GM19467 (cell line): ENCODE results near the gene VEGFA.

Experiments used
- ATAC-seq: cut with Tn5 transposase; IDR thresholded peaks from one replicate; pipeline ENCODE4 v1.9.1; 2021; ENCODE audit warnings: mild to moderate bottlenecking, moderate library complexity; ENCODE audit not compliant: unreplicated experiment

VEGFA gene

GRCh38 chr6:43758617-43759050, 11.4 kb upstream of the VEGFA start:
- ATAC-seq: no peak

GRCh38 chr6:43759136-43759906, 10.7 kb upstream of the VEGFA start:
- ATAC-seq: no peak

GRCh38 chr6:43759907-43760206, 10.2 kb upstream of the VEGFA start:
- ATAC-seq: no peak

- no peak for ATAC-seq
These were observed 9.5 kb upstream of the VEGFA start for GRCh38 chr6:43760210-43761168.

GRCh38 chr6:43761666-43762409, 8.2 kb upstream of the VEGFA start:
- ATAC-seq: no peak

GRCh38 chr6:43762410-43762768, 7.6 kb upstream of the VEGFA start:
- ATAC-seq: no peak

GRCh38 chr6:43762966-43763695, 6.9 kb upstream of the VEGFA start:
- ATAC-seq: no peak

- no peak for ATAC-seq
These were observed 6.0 kb upstream of the VEGFA start for GRCh38 chr6:43763812-43764522.

- no peak for ATAC-seq
These were observed 5.2 kb upstream of the VEGFA start for GRCh38 chr6:43764772-43765171.

GRCh38 chr6:43765776-43766499, 4.1 kb upstream of the VEGFA start:
- no peak for ATAC-seq

GRCh38 chr6:43766500-43766853, 3.5 kb upstream of the VEGFA start:
- ATAC-seq: no peak

- ATAC-seq: no peak
These were observed 3.0 kb upstream of the VEGFA start for GRCh38 chr6:43766964-43767461.

GRCh38 chr6:43767553-43768505, 2.2 kb upstream of the VEGFA start:
- no peak for ATAC-seq

- ATAC-seq: no peak
These were observed 1.5 kb upstream of the VEGFA start for GRCh38 chr6:43768506-43768860.

GRCh38 chr6:43768983-43769525, 957 bp upstream of the VEGFA start:
- ATAC-seq: no peak

GRCh38 chr6:43770372-43771209, 580 bp downstream of the VEGFA start:
- no peak for ATAC-seq

GRCh38 chr6:43771210-43771857, 1.3 kb downstream of the VEGFA start:
- no peak for ATAC-seq
